SK-MEL-5 (cell line): ENCODE results near the gene HMCN1. TPM values are rescaled to one million over a fixed set of nuclear protein-coding genes. Genes with fewer than 3 reads are reported as not detected.
"Not testable (repeated sequence)": the region's sequence is repeated elsewhere in the genome, so short reads cannot be mapped to it uniquely, and the experiment has no call there.

Experiments
- DNase-seq: peaks from one replicate; pipeline ENCODE4 v3.0.0-alpha.2; 2016; ENCODE audit warnings: low read depth, low spot score
- in situ Hi-C: cut with HindIII; loops from 2 replicates; pipeline ENCODE4 v1.10.0; 2016; ENCODE audit warnings: low sequenced_read_pairs, high pct_unique_total_duplicates, low pct_unique_long_range_greater_than_20kb
- total RNA-seq: library from RNA; depleted of rRNA; stranded (reverse); fragments of >200 nt; shearing (Covaris generic); gene quantifications from 2 replicates; pipeline ENCODE4 v1.2.3, GENCODE V29; 2014

Gene HMCN1
- total RNA-seq, 1 experiment from 2014 or later, result 128 TPM

DNA sequence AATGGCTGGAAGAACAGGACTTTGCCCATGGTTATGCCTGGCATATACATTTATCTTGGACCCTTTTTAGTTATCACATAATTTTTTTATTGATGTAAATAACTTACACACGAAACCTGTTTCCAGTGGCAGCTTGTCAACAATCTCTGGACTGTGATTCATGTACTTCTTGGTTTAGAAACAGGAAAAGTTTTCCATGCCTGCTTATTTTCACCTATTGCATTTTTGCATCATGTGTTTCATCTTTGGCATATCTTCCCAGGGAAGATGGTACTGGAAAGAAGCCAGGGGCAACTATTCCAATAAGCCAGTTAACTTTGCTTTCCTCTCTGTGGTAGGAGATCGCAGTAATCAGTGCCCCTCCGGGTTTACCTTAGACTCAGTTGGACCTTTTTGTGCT is 430.6 kb downstream of the HMCN1 start:
- in situ Hi-C loops, result no loop called here
- no peak for DNase-seq

DNA sequence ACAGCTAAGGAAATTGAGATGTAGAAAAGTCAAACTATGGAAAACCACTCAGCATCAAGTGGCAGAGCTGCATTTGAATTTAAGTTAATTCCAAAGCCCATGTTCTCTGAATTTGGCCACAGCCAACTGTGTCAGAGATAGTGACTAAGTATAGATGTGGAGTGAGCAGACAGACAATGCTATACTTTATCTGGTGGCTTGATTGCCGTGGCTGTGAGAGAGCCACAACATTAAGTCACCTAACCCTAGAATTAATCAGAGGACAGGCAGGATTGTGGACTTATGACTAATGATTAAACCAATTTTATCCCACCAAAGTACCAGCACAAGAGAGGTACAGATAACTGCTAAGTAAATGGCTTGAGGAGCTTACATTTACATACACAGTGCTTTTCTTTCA is 431.1 kb downstream of the HMCN1 start:
- no peak for DNase-seq

GRCh38 chr1:186167096-186167668 is 433.0 kb downstream of the HMCN1 start:
- in situ Hi-C loops, result no loop called here
- DNase-seq, result no peak

More for the DNA sequence above, 431.1 kb downstream of the HMCN1 start:
- in situ Hi-C loops, result no loop called here

DNA sequence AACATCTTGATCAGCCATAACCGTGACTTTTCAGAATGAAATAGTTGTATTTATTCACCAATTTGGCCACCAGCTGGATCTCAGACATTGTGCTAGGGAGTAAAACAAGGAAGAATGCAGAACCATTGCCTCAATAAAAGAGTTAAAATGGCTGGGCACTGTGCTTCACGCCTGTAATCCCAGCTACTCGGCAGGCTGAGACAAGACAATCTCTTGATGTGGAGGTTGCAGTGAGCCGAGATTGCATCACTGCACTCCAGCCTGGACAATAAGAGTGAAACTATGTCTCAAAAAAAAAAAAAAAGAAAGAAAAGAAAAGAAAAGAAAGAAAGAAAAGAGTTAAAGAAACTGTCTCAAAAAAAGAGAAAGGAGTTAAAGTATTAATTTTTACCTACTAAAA is 441.4 kb downstream of the HMCN1 start:
- in situ Hi-C loops, result no loop called here
- DNase-seq, result no peak

- in situ Hi-C loops, result no loop called here
- DNase-seq, result no peak
Observed at GRCh38 chr1:186178426-186179043, 444.3 kb downstream of the HMCN1 start.

GRCh38 chr1:186179231-186179630 is 445.0 kb downstream of the HMCN1 start:
- no peak for DNase-seq
- in situ Hi-C loops, result no loop called here

DNA sequence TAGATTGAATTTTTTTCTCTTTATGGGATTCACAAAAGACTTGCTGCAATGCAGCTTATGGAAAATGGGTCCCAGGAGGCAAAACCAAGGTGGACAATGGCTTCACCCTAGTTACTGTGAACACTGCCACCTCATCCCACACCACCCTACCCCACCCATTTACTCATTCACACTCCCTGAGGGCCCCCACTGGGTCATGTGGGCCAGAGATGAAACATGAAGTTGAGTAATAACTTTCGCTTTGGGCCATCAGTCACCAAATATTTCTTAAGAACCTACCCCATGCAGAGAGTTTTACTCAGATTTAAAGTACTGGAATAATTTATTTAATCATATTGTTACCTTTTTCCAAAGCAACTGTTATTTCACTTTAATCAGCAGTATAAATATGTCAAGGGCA is 449.0 kb downstream of the HMCN1 start:
- no peak for DNase-seq
- in situ Hi-C loops, result no loop called here

- in situ Hi-C loops, result no loop called here
- no peak for DNase-seq
Observed at GRCh38 chr1:186183970-186184628, 449.9 kb downstream of the HMCN1 start.

GRCh38 chr1:186186251-186186650 is 452.1 kb downstream of the HMCN1 start:
- in situ Hi-C loops, DNase-seq: not testable (repeated sequence)

DNA sequence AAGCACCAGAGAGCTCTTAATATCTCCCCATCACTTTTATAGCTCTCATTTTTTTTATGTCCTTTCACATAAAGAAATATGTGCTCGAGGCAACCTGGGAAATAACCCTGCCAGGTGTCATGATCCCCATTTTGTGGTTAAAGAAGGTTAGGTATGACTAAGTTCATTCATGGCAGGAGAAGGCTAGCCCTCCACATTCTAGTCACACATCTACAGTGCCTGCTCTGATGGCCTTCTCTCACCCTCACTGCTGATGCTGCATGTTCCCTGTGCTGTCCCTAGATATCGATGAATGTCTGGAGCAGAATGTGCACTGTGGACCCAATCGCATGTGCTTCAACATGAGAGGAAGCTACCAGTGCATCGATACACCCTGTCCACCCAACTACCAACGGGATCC is 453.4 kb downstream of the HMCN1 start:
- in situ Hi-C loops, result no loop called here
- no peak for DNase-seq

DNA sequence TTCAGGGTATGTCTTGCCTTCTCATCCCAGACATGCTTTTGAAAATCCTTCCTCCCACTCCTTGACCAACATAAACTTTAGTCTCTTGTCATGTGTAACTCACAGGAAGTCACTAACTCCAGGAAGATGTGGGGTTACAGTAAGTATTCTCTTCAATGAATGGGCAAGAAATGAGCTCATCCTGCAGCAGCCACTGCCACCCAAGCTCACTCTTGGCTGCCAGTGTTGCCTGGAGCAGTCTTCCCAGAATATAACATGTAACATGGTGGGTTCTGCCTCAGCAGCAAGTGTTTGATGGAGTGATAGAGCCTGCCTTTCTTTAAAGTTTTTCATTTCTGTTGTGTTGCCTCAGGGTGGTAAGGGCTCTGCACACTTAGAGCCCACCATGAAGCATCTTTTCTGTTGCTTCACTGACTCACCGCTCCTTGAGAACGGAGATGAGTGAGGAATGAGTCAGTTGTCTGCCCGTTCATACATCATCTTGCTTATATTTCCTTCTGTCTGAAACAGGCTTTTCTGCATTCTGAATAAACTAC is 453.9 kb downstream of the HMCN1 start:
- in situ Hi-C loops, result no loop called here
- no peak for DNase-seq

GRCh38 chr1:186188736-186189135 is 454.5 kb downstream of the HMCN1 start:
- in situ Hi-C loops, result no loop called here
- DNase-seq, result no peak

DNA sequence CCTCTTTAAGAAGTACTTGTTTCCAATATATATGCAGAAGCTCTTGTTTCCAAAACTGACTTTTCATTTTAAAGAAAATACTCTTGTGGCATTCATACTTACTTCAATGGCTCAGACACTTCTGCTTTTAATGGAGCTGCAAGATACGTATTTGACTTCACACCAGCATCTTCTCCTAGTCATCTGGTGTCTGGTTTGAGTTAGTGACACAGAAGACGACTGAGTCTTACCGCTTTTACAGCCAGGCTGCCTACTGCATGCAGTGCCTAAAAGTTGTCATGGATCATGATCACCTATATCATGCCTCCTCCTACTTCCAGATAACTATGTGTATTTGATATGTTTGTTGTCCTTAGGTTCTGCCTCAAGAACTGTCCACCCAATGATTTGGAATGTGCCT is 455.0 kb downstream of the HMCN1 start:
- in situ Hi-C loops, result no loop called here
- no peak for DNase-seq

GRCh38 chr1:186191511-186191910 is 457.3 kb downstream of the HMCN1 start:
- DNase-seq, result no peak
- in situ Hi-C loops, result no loop called here

DNA sequence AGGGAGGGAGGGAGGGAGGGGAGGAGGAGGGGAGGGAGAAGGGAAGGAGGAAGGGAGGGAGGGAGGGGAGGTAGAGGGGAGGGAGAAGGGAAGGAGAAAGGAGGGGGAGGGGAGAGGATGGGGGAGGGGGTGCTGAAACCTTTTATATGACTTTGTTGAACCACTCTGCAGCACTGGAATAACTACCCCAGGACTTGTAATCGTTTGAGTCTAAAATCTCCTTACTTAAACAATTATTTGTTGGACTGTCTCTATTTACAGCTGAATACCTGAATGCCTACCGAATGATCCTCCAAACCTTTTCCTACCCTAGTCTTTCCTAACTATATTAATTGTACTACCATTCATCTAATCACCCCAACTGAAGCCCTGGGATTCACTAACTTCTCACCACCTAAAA is 459.0 kb downstream of the HMCN1 start:
- DNase-seq, result no peak
- in situ Hi-C loops, result no loop called here

DNA sequence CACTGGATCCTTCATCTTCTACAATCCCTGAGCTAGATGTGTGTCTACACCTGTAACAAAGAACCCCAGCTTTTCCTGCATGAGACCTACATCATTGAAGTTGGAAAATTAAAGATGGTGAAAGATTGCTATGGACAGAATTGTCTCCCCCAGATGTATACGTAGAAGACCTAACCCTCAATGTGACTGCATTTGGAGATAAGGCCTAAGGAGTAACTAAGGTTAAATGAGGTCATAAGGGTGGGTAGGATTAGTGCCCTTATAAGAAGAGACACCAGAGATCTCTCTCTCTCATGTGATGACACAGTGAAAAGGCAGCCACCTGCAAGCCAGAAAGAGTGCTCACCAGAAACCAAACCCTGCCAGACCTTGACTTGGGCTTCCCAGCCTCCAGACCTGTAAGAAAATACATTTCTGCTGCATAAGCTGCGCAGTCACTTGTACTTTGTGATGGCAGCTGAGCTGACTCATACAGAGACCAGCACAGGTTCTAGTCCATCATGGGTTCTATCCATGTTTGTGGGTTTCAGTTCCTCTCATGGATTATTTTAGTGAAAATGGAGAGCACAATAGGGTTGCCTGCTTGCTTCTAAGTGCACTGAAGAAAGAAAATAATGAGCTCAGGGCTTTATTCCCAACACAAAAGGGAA is 460.0 kb downstream of the HMCN1 start:
- DNase-seq, result no peak
- in situ Hi-C loops, result no loop called here

DNA sequence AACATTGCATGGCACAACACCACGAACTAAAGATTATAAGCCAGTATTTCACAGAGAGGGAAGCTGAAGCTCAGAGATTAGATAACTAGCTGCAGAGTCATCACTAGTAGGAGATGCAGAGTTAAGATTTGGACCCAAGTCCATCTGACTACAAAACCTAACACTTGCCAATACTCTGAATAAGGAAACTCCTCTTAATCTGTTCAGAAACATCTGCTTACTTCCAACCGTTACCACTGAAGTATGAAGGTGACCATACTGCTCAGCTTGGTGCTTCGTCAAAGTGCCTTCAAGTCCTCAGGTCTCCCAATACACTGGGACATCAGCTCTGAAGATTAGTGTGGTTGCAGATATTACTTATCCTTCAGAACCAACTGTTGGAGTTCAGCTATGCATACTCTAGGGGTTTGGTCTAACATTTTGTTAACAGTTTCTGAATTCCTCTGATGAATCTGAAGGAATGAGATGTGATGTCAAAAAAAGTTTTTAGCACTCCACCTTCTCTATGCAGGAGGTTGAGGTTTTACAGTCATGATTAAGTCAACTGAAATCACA is 461.3 kb downstream of the HMCN1 start:
- DNase-seq, result no peak
- in situ Hi-C loops, result no loop called here

GRCh38 chr1:186202271-186202764 is 468.1 kb downstream of the HMCN1 start:
- in situ Hi-C loops, result no loop called here

More at GRCh38 chr1:186202271-186202764, 468.1 kb downstream of the HMCN1 start:
- DNase-seq, result no peak
